Measurements from ENCODE around the gene RASAL2. TPM values are rescaled to one million over a fixed set of nuclear protein-coding genes. Genes with fewer than 3 reads are reported as not detected.

The RASAL2 gene
- total RNA-seq, 1 experiment from 2014 or later: 32.4 TPM

- Mint-ChIP-seq H3K27me3 (ENCODE audit: unreplicated experiment) (no peaks in the 10 kb centered on the region), H3K27ac (ENCODE audit: unreplicated experiment) (peak overlapping the region; percentile 93), H3K4me3 (ENCODE audit: low read depth, unreplicated experiment) (peak overlapping the region; percentile 73), H3K36me3 (ENCODE audit: insufficient read depth, unreplicated experiment) (peaks cover 3% of the 10 kb centered on the region), H3K9me3 (ENCODE audit: low read depth, unreplicated experiment) (no peaks in the 10 kb centered on the region), H3K4me1 (ENCODE audit: low read depth, unreplicated experiment) (peaks cover 45% of the 10 kb centered on the region)
- intact Hi-C loops (cut with micrococcal nuclease; ENCODE audit: unreplicated experiment): loop anchor here (2.0 kb wide), 1 partner anchor 31 kb away; no protein-coding TSS in a partner anchor
- BruUV-seq (replicated peaks): TSS peak; percentile 51
- DNase-seq: peak; percentile 90
- CTCF ChIA-PET: interaction anchor here (0.7 kb wide), 2 partner anchors 23 to 33 kb away, joined by 3 to 4 read pairs; no protein-coding TSS in a partner anchor
- no peak for TF ChIP-seq CTCF (IDR thresholded peaks at IDR 0.05; ENCODE audit: unreplicated experiment)
These were observed 247.5 kb downstream of the RASAL2 start for GRCh38 chr1:178341261-178341956.

GRCh38 chr1:178342745-178343144, 248.8 kb downstream of the RASAL2 start:
- Mint-ChIP-seq H3K4me1 (ENCODE audit: low read depth, unreplicated experiment) (peaks cover 46% of the 10 kb centered on the region), H3K9me3 (ENCODE audit: low read depth, unreplicated experiment) (no peaks in the 10 kb centered on the region), H3K27ac (ENCODE audit: unreplicated experiment) (no peak overlapping the region), H3K27me3 (ENCODE audit: unreplicated experiment) (no peaks in the 10 kb centered on the region), H3K36me3 (ENCODE audit: insufficient read depth, unreplicated experiment) (peaks cover 3% of the 10 kb centered on the region), H3K4me3 (ENCODE audit: low read depth, unreplicated experiment) (no peak overlapping the region)
- BruUV-seq (replicated peaks): no TSS peak
- CTCF ChIA-PET: interaction anchor here (1.6 kb wide), 1 partner anchor 32 kb away, joined by 6 read pairs; no protein-coding TSS in a partner anchor
- no peak for TF ChIP-seq CTCF (IDR thresholded peaks at IDR 0.05; ENCODE audit: unreplicated experiment)
- intact Hi-C loops (cut with micrococcal nuclease; ENCODE audit: unreplicated experiment): no loop called here
- DNase-seq: no peak

- Mint-ChIP-seq H3K4me3 (ENCODE audit: low read depth, unreplicated experiment) (no peak overlapping the region), H3K9me3 (ENCODE audit: low read depth, unreplicated experiment) (no peaks in the 10 kb centered on the region), H3K4me1 (ENCODE audit: low read depth, unreplicated experiment) (peaks cover 46% of the 10 kb centered on the region), H3K27ac (ENCODE audit: unreplicated experiment) (peak overlapping the region; percentile 84), H3K27me3 (ENCODE audit: unreplicated experiment) (no peaks in the 10 kb centered on the region), H3K36me3 (ENCODE audit: insufficient read depth, unreplicated experiment) (peaks cover 3% of the 10 kb centered on the region)
- DNase-seq: peak; percentile 41
- CTCF ChIA-PET: interaction anchor here (0.5 to 2.1 kb wide), 8 partner anchors 16 to 194 kb away, joined by 3 to 12 read pairs (median 4); no protein-coding TSS in a partner anchor
- intact Hi-C loops (cut with micrococcal nuclease; ENCODE audit: unreplicated experiment): no loop called here
- no TSS peak for BruUV-seq (replicated peaks)
- TF ChIP-seq CTCF (IDR thresholded peaks at IDR 0.05; ENCODE audit: unreplicated experiment): peak; percentile 69
These were observed 250.7 kb downstream of the RASAL2 start for GRCh38 chr1:178344513-178345091.

GRCh38 chr1:178345238-178345637, 251.3 kb downstream of the RASAL2 start:
- no TSS peak for BruUV-seq (replicated peaks)

More at GRCh38 chr1:178345238-178345637, 251.3 kb downstream of the RASAL2 start:
- Mint-ChIP-seq H3K36me3 (ENCODE audit: insufficient read depth, unreplicated experiment) (peaks cover 3% of the 10 kb centered on the region), H3K27ac (ENCODE audit: unreplicated experiment) (peak overlapping the region; percentile 84), H3K27me3 (ENCODE audit: unreplicated experiment) (no peaks in the 10 kb centered on the region), H3K4me3 (ENCODE audit: low read depth, unreplicated experiment) (no peak overlapping the region), H3K9me3 (ENCODE audit: low read depth, unreplicated experiment) (no peaks in the 10 kb centered on the region), H3K4me1 (ENCODE audit: low read depth, unreplicated experiment) (peaks cover 51% of the 10 kb centered on the region)
- DNase-seq: no peak
- intact Hi-C loops (cut with micrococcal nuclease; ENCODE audit: unreplicated experiment): no loop called here
- no peak for TF ChIP-seq CTCF (IDR thresholded peaks at IDR 0.05; ENCODE audit: unreplicated experiment)
- CTCF ChIA-PET: interaction anchor here (1.3 to 2.1 kb wide), 4 partner anchors 15 to 193 kb away, joined by 3 to 12 read pairs (median 6); no protein-coding TSS in a partner anchor
